HG02938 (cell line): Measurements from ENCODE around the gene IL6ST.
A peak's percentile ranks its signal among the peaks of the same experiment; 100 is the strongest.
"Not testable (repeated sequence)": the region's sequence is repeated elsewhere in the genome, so short reads cannot be mapped to it uniquely, and the experiment has no call there.

Experiments used
- ATAC-seq: cut with Tn5 transposase; IDR thresholded peaks from one replicate; pipeline ENCODE4 v1.9.1; 2021; ENCODE audit warnings: mild to moderate bottlenecking, moderate library complexity; ENCODE audit not compliant: unreplicated experiment

Gene IL6ST

DNA sequence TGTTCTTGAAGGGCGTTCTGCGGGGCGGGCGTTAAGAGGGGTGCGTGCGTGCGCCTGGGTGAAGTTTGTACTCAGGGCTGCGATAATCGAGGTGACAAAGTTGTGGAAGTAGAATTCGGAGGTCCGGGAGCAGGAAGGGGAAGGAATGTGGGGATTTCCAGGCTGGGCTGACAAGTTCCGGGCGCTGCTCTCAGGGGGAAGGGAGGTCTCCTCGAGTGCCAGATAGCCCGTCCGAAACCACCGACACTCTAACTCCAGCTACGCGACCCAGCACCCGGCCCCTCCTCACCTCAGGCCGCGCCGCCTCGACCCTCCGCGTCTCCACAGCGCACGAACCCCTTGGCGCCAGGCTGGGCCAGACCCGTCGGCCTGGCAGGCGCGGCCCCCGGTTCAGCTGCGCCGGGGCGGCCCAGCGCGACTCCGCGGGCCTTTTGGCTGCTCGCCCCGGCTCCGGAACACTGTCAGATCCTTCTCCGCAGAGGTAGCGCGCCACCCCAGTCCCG, at the start of gene IL6ST:
TSS of gene IL6ST (minus strand) at position 469 of the 503 bp plus-strand sequence. CDS start 18,685 bp downstream, outside the sequence.
- ATAC-seq: peak; percentile 36

DNA sequence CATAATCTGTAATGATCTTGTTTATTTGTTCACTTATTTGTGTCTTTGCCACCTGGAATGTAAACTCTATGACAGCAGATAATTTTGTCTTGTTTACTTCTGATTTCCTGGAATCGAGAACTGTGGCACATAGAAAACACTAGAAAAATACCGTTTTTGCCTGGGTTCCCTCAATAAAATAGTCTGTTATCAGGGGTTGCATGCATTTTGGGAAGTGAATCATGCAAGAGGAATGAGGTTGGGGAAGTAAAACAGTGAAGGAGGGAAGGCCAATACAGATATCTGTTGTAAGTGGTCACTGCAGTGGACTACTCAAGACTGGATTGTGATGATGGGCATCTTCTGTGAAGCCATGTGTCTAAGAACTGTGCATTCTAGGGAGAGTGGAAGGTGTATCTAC, 45.2 kb upstream of the IL6ST start:
- no peak for ATAC-seq

DNA sequence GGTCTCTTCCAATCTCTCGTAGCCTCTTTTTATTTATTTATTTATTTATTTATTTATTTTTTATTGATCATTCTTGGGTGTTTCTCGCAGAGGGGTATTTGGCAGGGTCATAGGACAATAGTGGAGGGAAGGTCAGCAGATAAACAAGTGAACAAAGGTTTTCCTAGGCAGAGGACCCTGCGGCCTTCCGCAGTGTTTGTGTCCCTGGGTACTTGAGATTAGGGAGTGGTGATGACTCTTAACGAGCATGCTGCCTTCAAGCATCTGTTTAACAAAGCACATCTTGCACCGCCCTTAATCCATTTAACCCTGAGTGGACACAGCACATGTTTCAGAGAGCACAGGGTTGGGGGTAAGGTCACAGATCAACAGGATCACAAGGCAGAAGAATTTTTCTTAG, 43.4 kb upstream of the IL6ST start:
- ATAC-seq: not testable (repeated sequence)

- no peak for ATAC-seq
Observed at GRCh38 chr5:56037531-56038010, 42.8 kb upstream of the IL6ST start.

- ATAC-seq: not testable (repeated sequence)
Observed at GRCh38 chr5:56035394-56035793, 40.6 kb upstream of the IL6ST start.

- ATAC-seq: not testable (repeated sequence)
Observed at GRCh38 chr5:56029871-56030630, 35.3 kb upstream of the IL6ST start.

- no peak for ATAC-seq
Observed at GRCh38 chr5:56029457-56029856, 34.7 kb upstream of the IL6ST start.

DNA sequence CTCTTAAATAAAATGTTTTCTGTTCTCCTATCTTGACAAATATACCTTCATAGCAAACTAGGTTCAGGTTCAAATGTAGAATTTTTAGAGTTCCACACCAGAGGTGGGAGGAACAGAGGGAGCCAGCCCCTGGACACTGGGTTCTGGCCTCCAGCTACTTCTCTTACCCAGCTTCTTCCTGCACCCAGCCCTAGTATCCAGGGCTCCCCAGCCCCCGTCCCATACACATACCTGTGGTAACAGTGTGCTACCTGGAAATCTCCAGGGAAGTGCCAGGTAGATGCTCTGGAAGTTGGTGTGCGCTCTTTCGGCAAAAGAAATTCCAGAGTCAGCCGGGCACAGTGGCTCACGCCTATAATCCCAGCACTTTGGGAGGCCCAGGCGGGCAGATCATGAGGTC, 33.9 kb upstream of the IL6ST start:
- no peak for ATAC-seq

DNA sequence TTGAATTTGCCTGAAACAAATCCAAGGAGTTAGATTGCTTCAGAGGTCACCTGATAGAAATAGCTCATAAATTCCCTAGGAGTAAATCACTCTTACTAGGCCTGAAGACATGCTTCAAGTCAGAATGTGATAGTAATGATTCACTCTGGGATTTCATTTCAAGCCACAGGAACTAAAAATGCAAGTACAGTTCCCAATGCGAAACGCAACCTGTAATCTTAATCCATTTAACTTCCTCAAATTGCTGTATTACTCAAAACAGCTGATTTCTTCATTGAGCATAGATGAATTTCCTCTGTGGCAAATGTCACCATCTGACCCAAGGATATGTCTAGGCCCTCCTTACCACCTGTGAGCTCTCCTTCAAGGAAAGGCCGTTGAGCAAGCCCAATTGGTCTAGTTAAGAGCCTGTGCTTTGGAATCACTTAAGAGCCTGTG, 32.1 kb upstream of the IL6ST start:
- peak; percentile 87 for ATAC-seq

GRCh38 chr5:56025151-56025885, 30.6 kb upstream of the IL6ST start:
- no peak for ATAC-seq

DNA sequence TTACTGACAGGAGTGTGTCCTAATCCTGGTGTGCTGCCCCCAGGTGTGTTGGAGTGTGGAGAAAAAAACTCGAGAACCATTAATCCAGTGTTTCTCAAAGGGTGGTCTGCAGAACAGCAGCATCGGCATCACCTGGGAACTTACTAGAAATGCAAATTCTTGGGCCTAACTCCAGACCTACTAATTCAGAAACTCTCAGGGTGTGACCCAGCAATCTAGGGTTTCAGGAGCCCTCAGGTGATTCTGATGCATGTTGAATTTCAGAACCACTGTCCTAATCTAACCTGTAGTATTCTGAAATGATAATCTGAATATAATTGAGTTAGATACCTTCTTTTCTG, 30.0 kb upstream of the IL6ST start:
- no peak for ATAC-seq

GRCh38 chr5:56023296-56023695, 28.5 kb upstream of the IL6ST start:
- no peak for ATAC-seq

GRCh38 chr5:56019306-56020272, 24.8 kb upstream of the IL6ST start:
- ATAC-seq: no peak

- no peak for ATAC-seq
Observed at GRCh38 chr5:56018832-56019231, 24.1 kb upstream of the IL6ST start.

DNA sequence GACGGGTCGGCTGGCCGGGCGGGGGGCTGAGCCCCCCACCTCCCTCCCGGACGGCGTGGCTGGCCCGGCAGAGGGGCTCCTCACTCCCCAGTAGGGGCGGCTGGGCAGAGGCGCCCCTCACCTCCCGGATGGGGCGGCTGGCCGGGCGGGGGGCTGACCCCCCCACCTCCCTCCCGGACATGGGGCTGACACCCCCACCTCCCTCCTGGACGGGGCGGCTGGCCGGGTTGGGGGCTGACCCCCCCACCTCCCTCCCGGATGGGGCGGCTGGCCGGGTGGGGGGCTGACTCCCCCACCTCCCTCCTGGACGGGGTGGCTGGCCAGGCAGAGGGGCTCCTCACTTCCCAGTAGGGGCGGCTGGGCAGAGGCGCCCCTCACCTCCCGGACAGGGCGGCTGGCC, 19.9 kb upstream of the IL6ST start:
- not testable (repeated sequence) for ATAC-seq

DNA sequence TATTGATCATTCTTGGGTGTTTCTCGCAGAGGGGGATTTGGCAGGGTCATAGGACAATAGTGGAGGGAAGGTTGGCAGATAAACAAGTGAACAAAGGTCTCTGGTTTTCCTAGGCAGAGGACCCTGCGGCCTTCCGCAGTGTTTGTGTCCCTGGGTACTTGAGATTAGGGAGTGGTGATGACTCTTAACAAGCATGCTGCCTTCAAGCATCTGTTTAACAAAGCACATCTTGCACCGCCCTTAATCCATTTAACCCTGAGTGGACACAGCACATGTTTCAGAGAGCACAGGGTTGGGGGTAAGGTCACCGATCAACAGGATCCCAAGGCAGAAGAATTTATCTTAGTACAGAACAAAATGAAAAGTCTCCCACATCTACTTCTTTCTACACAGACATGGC, 19.2 kb upstream of the IL6ST start:
- ATAC-seq: not testable (repeated sequence)

- peak; percentile 45 for ATAC-seq
Observed at GRCh38 chr5:56012281-56012963, 17.7 kb upstream of the IL6ST start.

GRCh38 chr5:56011835-56012234, 17.1 kb upstream of the IL6ST start:
- ATAC-seq: peak; percentile 24

- ATAC-seq: no peak
Observed at GRCh38 chr5:56010431-56010830, 15.7 kb upstream of the IL6ST start.

DNA sequence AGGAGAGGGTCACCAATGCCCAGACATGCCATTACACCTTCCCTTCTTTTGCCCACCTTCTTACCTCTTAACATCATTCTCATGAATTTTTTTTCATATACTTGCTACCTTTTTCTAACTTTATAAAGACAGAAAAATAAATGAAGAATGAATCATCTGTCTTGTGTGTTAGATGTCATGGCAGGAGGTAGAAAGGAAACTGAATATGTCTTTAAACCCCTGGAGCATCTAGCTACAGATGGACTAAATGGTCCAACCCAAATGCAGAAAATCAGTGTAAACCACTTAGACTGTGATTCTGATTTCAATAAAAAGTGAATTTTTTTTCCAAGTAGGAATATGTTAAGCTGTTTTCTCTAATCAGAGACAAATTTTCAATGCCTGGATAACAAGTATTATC, 11.8 kb upstream of the IL6ST start:
- no peak for ATAC-seq
